Osteocyte (in vitro differentiated cells): ENCODE measurements around the gene RB1. TPM values are rescaled to one million over a fixed set of nuclear protein-coding genes. Genes with fewer than 3 reads are reported as not detected.

Experiments used
- DNase-seq: peaks from one replicate; pipeline ENCODE4 v3.0.0; 2021; ENCODE audit warnings: mixed read lengths; ENCODE audit not compliant: unreplicated experiment; ENCODE audit errors: extremely low spot score
- H3K27ac Mint-ChIP-seq: one replicate; pipeline ENCODE4 v1.8.0; 2021; ENCODE audit warnings: mild to moderate bottlenecking, mixed read lengths; ENCODE audit not compliant: unreplicated experiment
- H3K27me3 Mint-ChIP-seq: one replicate; pipeline ENCODE4 v1.8.0; 2021; ENCODE audit warnings: mixed read lengths; ENCODE audit not compliant: unreplicated experiment
- H3K36me3 Mint-ChIP-seq: one replicate; pipeline ENCODE4 v1.8.0; 2021; ENCODE audit warnings: mixed read lengths; ENCODE audit not compliant: unreplicated experiment
- H3K4me1 Mint-ChIP-seq: one replicate; pipeline ENCODE4 v1.8.0; 2021; ENCODE audit warnings: mixed read lengths; ENCODE audit not compliant: unreplicated experiment
- H3K4me3 Mint-ChIP-seq: one replicate; pipeline ENCODE4 v1.8.0; 2021; ENCODE audit warnings: mild to moderate bottlenecking, moderate library complexity, mixed read lengths; ENCODE audit not compliant: unreplicated experiment
- H3K9me3 Mint-ChIP-seq: one replicate; pipeline ENCODE4 v1.8.0; 2021; ENCODE audit warnings: mixed read lengths; ENCODE audit not compliant: unreplicated experiment
- total RNA-seq: library from RNA; stranded (reverse); gene quantifications from 2 replicates; pipeline ENCODE4 v1.2.1, GENCODE V29; 2021
- TF ChIP-seq, protein P1 (sequence below): fragments of 200-600 bp; sonication (generic); IDR thresholded peaks from 2 replicates; pipeline ENCODE4 v1.5.0; 2021; ENCODE audit warnings: antibody characterized with exemption, mild to moderate bottlenecking, moderate library complexity

Gene RB1
- total RNA-seq, 1 donor from 2014 or later, result 42.3 TPM

DNA sequence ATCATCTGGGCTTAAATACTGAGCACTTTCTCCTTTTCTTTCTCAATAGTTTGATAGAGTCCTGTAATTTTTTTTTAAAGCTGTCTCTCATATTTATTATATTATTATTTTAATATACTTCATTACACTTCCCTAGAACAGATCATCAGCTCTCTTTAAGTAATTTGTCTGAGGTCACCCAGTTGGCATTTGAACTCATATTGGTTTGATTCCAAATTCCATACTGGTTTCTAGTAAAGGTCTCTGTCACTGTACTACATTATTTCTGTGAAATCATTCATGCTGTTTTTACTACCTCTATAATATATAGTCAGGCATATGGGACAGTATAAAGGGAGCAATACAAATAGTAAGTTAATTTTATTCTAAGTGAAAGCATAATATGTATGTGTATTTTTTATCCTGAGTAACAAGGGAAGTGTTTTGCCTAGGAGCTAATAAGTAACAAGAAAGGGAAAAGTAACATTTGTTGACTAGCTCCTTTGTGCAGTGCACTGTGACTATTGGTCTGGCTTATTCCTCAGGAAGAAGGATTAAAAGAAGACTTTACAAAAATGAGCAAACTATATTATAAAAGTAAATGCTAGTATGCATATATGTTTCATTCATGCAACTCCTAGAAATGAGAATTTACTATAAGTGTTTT lies 95.0 kb downstream of the RB1 start:
- Mint-ChIP-seq H3K27me3 (no peaks in the 10 kb centered on the region), H3K4me1 (peaks cover 57% of the 10 kb centered on the region), H3K27ac (peak overlapping the region; percentile 56), H3K36me3 (peaks cover 22% of the 10 kb centered on the region), H3K4me3 (no peak overlapping the region), H3K9me3 (peaks cover 10% of the 10 kb centered on the region)
- TF ChIP-seq, protein P1, sequence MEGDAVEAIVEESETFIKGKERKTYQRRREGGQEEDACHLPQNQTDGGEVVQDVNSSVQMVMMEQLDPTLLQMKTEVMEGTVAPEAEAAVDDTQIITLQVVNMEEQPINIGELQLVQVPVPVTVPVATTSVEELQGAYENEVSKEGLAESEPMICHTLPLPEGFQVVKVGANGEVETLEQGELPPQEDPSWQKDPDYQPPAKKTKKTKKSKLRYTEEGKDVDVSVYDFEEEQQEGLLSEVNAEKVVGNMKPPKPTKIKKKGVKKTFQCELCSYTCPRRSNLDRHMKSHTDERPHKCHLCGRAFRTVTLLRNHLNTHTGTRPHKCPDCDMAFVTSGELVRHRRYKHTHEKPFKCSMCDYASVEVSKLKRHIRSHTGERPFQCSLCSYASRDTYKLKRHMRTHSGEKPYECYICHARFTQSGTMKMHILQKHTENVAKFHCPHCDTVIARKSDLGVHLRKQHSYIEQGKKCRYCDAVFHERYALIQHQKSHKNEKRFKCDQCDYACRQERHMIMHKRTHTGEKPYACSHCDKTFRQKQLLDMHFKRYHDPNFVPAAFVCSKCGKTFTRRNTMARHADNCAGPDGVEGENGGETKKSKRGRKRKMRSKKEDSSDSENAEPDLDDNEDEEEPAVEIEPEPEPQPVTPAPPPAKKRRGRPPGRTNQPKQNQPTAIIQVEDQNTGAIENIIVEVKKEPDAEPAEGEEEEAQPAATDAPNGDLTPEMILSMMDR, result no peak
- no peak for DNase-seq

GRCh38 chr13:48400090-48400694 lies 96.6 kb downstream of the RB1 start:
- Mint-ChIP-seq H3K27ac (peak overlapping the region; percentile 76), H3K4me3 (peak overlapping the region; percentile 5), H3K4me1 (peaks cover 72% of the 10 kb centered on the region)

DNA sequence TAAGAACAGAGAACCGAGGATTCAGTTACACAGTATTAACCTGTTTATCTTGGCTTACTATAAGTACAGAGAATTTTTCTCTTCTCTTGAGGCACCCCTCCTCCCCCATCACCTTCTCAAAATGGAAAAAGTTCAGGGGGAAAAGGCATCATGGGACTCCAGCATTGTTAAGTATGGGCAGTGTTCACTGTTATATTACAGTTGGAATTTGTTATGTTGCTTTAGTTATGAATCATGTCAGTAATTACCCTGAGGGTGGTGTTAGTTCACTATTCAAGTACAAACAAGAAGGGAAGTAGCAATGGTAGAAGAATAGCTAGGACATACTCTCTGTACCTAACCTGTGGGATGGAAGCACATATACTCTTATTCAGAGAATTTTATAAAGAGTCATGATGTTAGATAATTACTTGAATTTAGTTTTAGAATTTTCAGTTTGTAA lies 97.3 kb downstream of the RB1 start:
- Mint-ChIP-seq H3K36me3 (peaks cover 8% of the 10 kb centered on the region), H3K4me1 (peaks cover 78% of the 10 kb centered on the region), H3K9me3 (peaks cover 5% of the 10 kb centered on the region), H3K27ac (peak overlapping the region; percentile 76), H3K4me3 (peak overlapping the region; percentile 12), H3K27me3 (no peaks in the 10 kb centered on the region)
- TF ChIP-seq, protein P1, result no peak
- DNase-seq, result no peak

More at GRCh38 chr13:48400090-48400694, 96.6 kb downstream of the RB1 start:
- peaks cover 14% of the 10 kb centered on the region for H3K36me3 Mint-ChIP-seq
- TF ChIP-seq, protein P1, result no peak
- no peaks in the 10 kb centered on the region for H3K27me3 Mint-ChIP-seq
- no peak for DNase-seq
- peaks cover 10% of the 10 kb centered on the region for H3K9me3 Mint-ChIP-seq

DNA sequence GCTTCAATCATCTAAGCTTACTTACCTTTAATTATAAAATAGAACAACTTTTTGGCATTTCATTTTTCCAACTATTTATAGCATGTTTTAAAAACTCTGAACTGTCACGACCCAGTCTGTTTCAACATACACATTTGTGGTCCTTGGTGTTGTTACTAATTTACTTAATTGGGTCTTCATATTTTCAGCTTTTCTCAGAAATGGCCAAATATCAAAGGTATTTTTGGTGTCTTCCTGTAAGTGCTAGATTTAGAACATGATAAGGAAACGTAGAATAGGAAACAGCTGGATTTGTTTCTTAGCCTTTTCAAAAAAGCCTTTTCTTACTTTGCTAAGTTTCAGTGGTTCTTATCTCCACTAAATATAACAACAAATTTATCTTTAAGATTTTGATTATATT lies 97.9 kb downstream of the RB1 start:
- DNase-seq, result no peak
- TF ChIP-seq, protein P1, result no peak
- Mint-ChIP-seq H3K9me3 (no peaks in the 10 kb centered on the region), H3K4me3 (no peak overlapping the region), H3K27me3 (no peaks in the 10 kb centered on the region), H3K4me1 (peaks cover 78% of the 10 kb centered on the region), H3K36me3 (peaks cover 5% of the 10 kb centered on the region), H3K27ac (peak overlapping the region; percentile 76)

DNA sequence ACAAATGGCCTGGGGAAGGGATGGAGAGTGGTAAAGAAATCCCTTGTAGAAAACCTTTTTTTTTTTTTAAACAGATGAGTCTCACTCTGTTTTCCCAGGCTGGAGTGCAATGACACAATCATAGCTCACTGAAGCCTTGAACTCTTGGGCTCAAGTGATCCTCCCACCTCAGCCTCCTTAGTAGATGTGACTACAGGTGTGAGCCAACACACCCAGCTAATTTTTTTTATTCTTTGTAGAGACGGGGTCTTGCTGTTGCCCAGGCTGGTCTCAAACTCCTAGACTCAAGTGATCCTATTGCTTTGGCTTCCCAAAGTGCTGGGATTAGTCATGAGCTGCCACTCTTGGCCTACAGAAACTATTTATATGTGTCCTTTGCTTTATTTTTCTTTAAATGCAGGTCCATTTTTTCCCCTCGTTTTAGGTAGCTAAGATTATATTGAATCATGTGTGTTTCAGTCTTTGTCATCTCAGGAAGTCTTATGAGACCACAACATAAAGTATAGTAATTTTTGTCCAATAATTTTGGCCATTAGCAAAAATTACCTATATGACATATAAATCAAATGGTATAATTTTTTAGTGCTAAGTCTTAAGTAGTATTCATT lies 98.9 kb downstream of the RB1 start:
- Mint-ChIP-seq H3K27ac (no peak overlapping the region), H3K4me3 (no peak overlapping the region), H3K4me1 (peaks cover 75% of the 10 kb centered on the region), H3K36me3 (peaks cover 4% of the 10 kb centered on the region), H3K9me3 (no peaks in the 10 kb centered on the region), H3K27me3 (no peaks in the 10 kb centered on the region)
- no peak for DNase-seq
- TF ChIP-seq, protein P1, result no peak
